Hepatocyte (in vitro differentiated cells): Measurements from ENCODE around the gene DNMT1. TPM values are rescaled to one million over a fixed set of nuclear protein-coding genes. Genes with fewer than 3 reads are reported as not detected.

ENCODE experiments used
- DNase-seq: peaks from one replicate; pipeline ENCODE4 v3.0.0-alpha.2; 2016; ENCODE audit warnings: low spot score
- H2AFZ ChIP-seq: fragments of 200-600 bp; sonication (generic); 2 replicates; pipeline ENCODE4 v1.6.0; 2016; ENCODE audit warnings: antibody characterized with exemption, mild to moderate bottlenecking
- H3K27ac ChIP-seq: fragments of 200-600 bp; sonication (generic); 2 replicates; pipeline ENCODE4 v1.5.1; 2016; ENCODE audit warnings: mild to moderate bottlenecking
- H3K27me3 ChIP-seq: fragments of 200-600 bp; sonication (generic); 2 replicates; pipeline ENCODE4 v1.6.1; 2016
- H3K36me3 ChIP-seq: fragments of 200-600 bp; sonication (generic); replicated peaks from 2 replicates; pipeline ENCODE4 v1.5.1; 2016; ENCODE audit warnings: low read depth; ENCODE audit not compliant: insufficient read depth
- H3K4me1 ChIP-seq: fragments of 200-600 bp; sonication (generic); 2 replicates; pipeline ENCODE4 v1.5.1; 2016; ENCODE audit warnings: mild to moderate bottlenecking, moderate library complexity; ENCODE audit not compliant: insufficient read depth
- H3K4me2 ChIP-seq: fragments of 200-600 bp; sonication (generic); 2 replicates; pipeline ENCODE4 v1.6.0; 2016
- H3K4me3 ChIP-seq: fragments of 200-600 bp; sonication (generic); 2 replicates; pipeline ENCODE4 v1.5.1; 2016; ENCODE audit warnings: mild to moderate bottlenecking
- H3K79me2 ChIP-seq: fragments of 200-600 bp; sonication (generic); 2 replicates; pipeline ENCODE4 v1.6.0; 2017; ENCODE audit warnings: mild to moderate bottlenecking
- H3K9me2 ChIP-seq: fragments of 200-600 bp; sonication (generic); replicated peaks from 2 replicates; pipeline ENCODE4 v1.6.0; 2017; ENCODE audit warnings: mild to moderate bottlenecking; ENCODE audit not compliant: insufficient read depth
- H3K9me3 ChIP-seq: fragments of 200-600 bp; sonication (generic); 2 replicates; pipeline ENCODE4 v1.5.1; 2016; ENCODE audit warnings: low read depth, mild to moderate bottlenecking
- H4K20me1 ChIP-seq: fragments of 200-600 bp; sonication (generic); 2 replicates; pipeline ENCODE4 v1.6.0; 2016; ENCODE audit warnings: mild to moderate bottlenecking; ENCODE audit not compliant: insufficient read depth, poor library complexity, severe bottlenecking
- EZH2 ChIP-seq: fragments of 200-600 bp; sonication (generic); IDR thresholded peaks from 2 replicates; pipeline ENCODE4 v1.6.1; 2016; ENCODE audit warnings: antibody characterized with exemption, mild to moderate bottlenecking, borderline replicate concordance
- EZH2phosphoT487 ChIP-seq: fragments of 200-600 bp; sonication (generic); IDR thresholded peaks from one replicate; pipeline ENCODE4 v1.6.1; 2018; ENCODE audit warnings: antibody characterized with exemption, mild to moderate bottlenecking, low read depth, moderate library complexity; ENCODE audit not compliant: unreplicated experiment, severe bottlenecking
- WGBS: methylation state at CpG from one replicate; pipeline ENCODE4 v1.1.6; 2016; ENCODE audit warnings: low lambda C conversion rate; ENCODE audit errors: missing lambda C conversion rate; 5-methylcytosine and 5-hydroxymethylcytosine counted together
- polyA plus RNA-seq: library from polyadenylated mRNA; unstranded; fragments of >200 nt; fragmentation: Nextera tagmentation; extraction: Ambion mirVana; gene quantifications from 2 replicates; pipeline ENCODE4 v1.2.1, GENCODE V29; 2016
- total RNA-seq: library from RNA; depleted of rRNA; stranded (reverse); fragments of >200 nt; gene quantifications from 2 replicates; pipeline ENCODE4 v1.2.3, GENCODE V29; 2014
- TF ChIP-seq, protein P1 (sequence below): fragments of 200-600 bp; sonication (generic); IDR thresholded peaks from 2 replicates; pipeline ENCODE4 v1.5.1; 2016; ENCODE audit warnings: antibody characterized with exemption, mild to moderate bottlenecking; ENCODE audit not compliant: poor library complexity

The DNMT1 gene
- total and polyA plus RNA-seq, 2 experiments from 2014 or later, result 55.2 to 63.5 TPM

DNA sequence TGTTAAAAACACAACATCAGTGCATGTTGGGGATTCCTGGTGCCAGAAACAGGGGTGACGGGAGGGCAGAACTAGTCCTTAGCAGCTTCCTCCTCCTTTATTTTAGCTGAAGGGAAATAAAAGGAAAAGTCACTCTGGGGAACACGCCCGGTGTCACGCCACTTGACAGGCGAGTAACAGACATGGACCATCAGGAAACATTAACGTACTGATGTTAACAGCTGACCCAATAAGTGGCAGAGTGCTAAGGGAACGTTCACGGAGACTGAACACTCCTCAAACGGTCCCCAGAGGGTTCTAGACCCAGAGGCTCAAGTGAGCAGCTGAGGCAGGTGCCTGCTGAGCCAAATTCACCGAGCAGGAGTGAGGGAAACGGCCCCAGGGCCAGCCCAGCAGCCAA lies 61.2 kb downstream of the DNMT1 start:
- TF ChIP-seq EZH2phosphoT487, result no peak
- TF ChIP-seq EZH2, result no peak
- TF ChIP-seq, protein P1, sequence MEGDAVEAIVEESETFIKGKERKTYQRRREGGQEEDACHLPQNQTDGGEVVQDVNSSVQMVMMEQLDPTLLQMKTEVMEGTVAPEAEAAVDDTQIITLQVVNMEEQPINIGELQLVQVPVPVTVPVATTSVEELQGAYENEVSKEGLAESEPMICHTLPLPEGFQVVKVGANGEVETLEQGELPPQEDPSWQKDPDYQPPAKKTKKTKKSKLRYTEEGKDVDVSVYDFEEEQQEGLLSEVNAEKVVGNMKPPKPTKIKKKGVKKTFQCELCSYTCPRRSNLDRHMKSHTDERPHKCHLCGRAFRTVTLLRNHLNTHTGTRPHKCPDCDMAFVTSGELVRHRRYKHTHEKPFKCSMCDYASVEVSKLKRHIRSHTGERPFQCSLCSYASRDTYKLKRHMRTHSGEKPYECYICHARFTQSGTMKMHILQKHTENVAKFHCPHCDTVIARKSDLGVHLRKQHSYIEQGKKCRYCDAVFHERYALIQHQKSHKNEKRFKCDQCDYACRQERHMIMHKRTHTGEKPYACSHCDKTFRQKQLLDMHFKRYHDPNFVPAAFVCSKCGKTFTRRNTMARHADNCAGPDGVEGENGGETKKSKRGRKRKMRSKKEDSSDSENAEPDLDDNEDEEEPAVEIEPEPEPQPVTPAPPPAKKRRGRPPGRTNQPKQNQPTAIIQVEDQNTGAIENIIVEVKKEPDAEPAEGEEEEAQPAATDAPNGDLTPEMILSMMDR, result no peak
- H4K20me1 ChIP-seq, result no peaks in the 10 kb centered on the region
- no peak overlapping the region for H2AFZ ChIP-seq
- WGBS, result 93% methylated on average over 11 of the region's 11 CpGs
- no peak for DNase-seq
- H3K36me3 ChIP-seq, result no peaks in the 10 kb centered on the region
- no peaks in the 10 kb centered on the region for H3K9me2 ChIP-seq
- no peaks in the 10 kb centered on the region for H3K4me1 ChIP-seq
- no peak overlapping the region for H3K4me2 ChIP-seq
- no peak overlapping the region for H3K4me3 ChIP-seq
- no peaks in the 10 kb centered on the region for H3K9me3 ChIP-seq
- H3K79me2 ChIP-seq, result no peaks in the 10 kb centered on the region
- no peak overlapping the region for H3K27ac ChIP-seq
- H3K27me3 ChIP-seq, result no peaks in the 10 kb centered on the region

GRCh38 chr19:10132905-10133304 lies 61.8 kb downstream of the DNMT1 start:
- H4K20me1 ChIP-seq, result no peaks in the 10 kb centered on the region
- no peak overlapping the region for H3K27ac ChIP-seq
- no peaks in the 10 kb centered on the region for H3K9me2 ChIP-seq
- H3K36me3 ChIP-seq, result no peaks in the 10 kb centered on the region
- H3K9me3 ChIP-seq, result no peaks in the 10 kb centered on the region
- H3K79me2 ChIP-seq, result no peaks in the 10 kb centered on the region
- H3K27me3 ChIP-seq, result no peaks in the 10 kb centered on the region
- no peak overlapping the region for H2AFZ ChIP-seq
- 96% methylated on average over 7 of the region's 7 CpGs for WGBS
- no peak overlapping the region for H3K4me2 ChIP-seq
- no peak overlapping the region for H3K4me3 ChIP-seq
- TF ChIP-seq, protein P1, result no peak
- TF ChIP-seq EZH2phosphoT487, result no peak
- H3K4me1 ChIP-seq, result no peaks in the 10 kb centered on the region
- no peak for DNase-seq

DNA sequence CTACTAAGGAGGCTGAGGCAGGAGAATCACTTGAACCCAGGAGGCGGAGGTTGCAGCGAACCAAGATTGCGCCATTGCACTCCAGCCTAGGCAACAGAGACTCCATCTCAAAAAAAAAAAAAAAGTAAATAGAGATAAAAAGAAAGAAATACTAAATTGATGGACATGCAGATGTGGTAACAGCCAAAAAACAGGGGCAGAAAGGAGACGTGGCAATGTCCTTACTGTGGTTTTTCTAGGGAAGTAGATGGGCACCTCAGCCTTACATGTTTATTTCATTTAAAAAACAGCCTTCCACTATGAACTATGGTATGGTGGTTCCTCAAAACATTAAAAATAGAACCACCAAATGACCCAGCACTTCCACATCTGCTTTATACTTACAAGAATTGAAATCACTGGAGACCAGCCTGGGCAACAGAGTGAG lies 68.5 kb downstream of the DNMT1 start:
- H3K27ac ChIP-seq, result no peak overlapping the region
- H3K4me1 ChIP-seq, result no peaks in the 10 kb centered on the region
- DNase-seq, result no peak

GRCh38 chr19:10124429-10124828 lies 70.3 kb downstream of the DNMT1 start:
- 98% methylated on average over 7 of the region's 7 CpGs for WGBS
- Histone ChIP-seq H3K27me3 (no peaks in the 10 kb centered on the region), H3K4me3 (no peak overlapping the region), H3K9me3 (no peaks in the 10 kb centered on the region), H3K4me2 (no peak overlapping the region), H3K36me3 (no peaks in the 10 kb centered on the region), H4K20me1 (no peaks in the 10 kb centered on the region), H3K9me2 (no peaks in the 10 kb centered on the region), H3K79me2 (peaks cover under 1% of the 10 kb centered on the region), H2AFZ (no peak overlapping the region), H3K27ac (no peak overlapping the region), H3K4me1 (no peaks in the 10 kb centered on the region)
- no peak for DNase-seq
- no peak for TF ChIP-seq EZH2
- TF ChIP-seq, protein P1, result no peak
- TF ChIP-seq EZH2phosphoT487, result no peak

More for the DNA sequence above, 68.5 kb downstream of the DNMT1 start:
- no peaks in the 10 kb centered on the region for H3K9me3 ChIP-seq
- H2AFZ ChIP-seq, result no peak overlapping the region
- no peaks in the 10 kb centered on the region for H3K9me2 ChIP-seq
- H3K4me2 ChIP-seq, result no peak overlapping the region
- no peaks in the 10 kb centered on the region for H3K27me3 ChIP-seq
- H3K79me2 ChIP-seq, result no peaks in the 10 kb centered on the region
- no peaks in the 10 kb centered on the region for H3K36me3 ChIP-seq
- H3K4me3 ChIP-seq, result no peak overlapping the region
- H4K20me1 ChIP-seq, result no peaks in the 10 kb centered on the region
- no peak for TF ChIP-seq EZH2phosphoT487
- WGBS, result 100% methylated on average over 1 of the region's 4 CpGs
